GM21381 (cell line): ENCODE data around the gene PAPOLA.
"Not testable (repeated sequence)": the region's sequence is repeated elsewhere in the genome, so short reads cannot be mapped to it uniquely, and the experiment has no call there.

Experiments used
- ATAC-seq: cut with Tn5 transposase; IDR thresholded peaks from one replicate; pipeline ENCODE4 v1.9.1; 2021; ENCODE audit warnings: mild to moderate bottlenecking, moderate library complexity; ENCODE audit not compliant: unreplicated experiment

PAPOLA gene

GRCh38 chr14:96502621-96503305 lies 581 bp downstream of the PAPOLA start:
- peak; percentile 39 for ATAC-seq

GRCh38 chr14:96503306-96503679 lies 1.1 kb downstream of the PAPOLA start:
- ATAC-seq: no peak

GRCh38 chr14:96504353-96504752 lies 2.2 kb downstream of the PAPOLA start:
- ATAC-seq: not testable (repeated sequence)

- ATAC-seq: no peak
These were observed 5.5 kb downstream of the PAPOLA start for GRCh38 chr14:96507723-96508122.

GRCh38 chr14:96508900-96509299 lies 6.7 kb downstream of the PAPOLA start:
- ATAC-seq: no peak

- no peak for ATAC-seq
These were observed 7.4 kb downstream of the PAPOLA start for GRCh38 chr14:96509457-96510090.

GRCh38 chr14:96511146-96511545 lies 9.0 kb downstream of the PAPOLA start:
- no peak for ATAC-seq

GRCh38 chr14:96511667-96512066 lies 9.5 kb downstream of the PAPOLA start:
- ATAC-seq: no peak

- ATAC-seq: no peak
These were observed 9.9 kb downstream of the PAPOLA start for GRCh38 chr14:96512122-96512521.

- ATAC-seq: no peak
These were observed 10.6 kb downstream of the PAPOLA start for GRCh38 chr14:96512602-96513397.

GRCh38 chr14:96514694-96515093 lies 12.5 kb downstream of the PAPOLA start:
- no peak for ATAC-seq

GRCh38 chr14:96515731-96516130 lies 13.5 kb downstream of the PAPOLA start:
- ATAC-seq: no peak

- no peak for ATAC-seq
These were observed 14.2 kb downstream of the PAPOLA start for GRCh38 chr14:96516351-96516750.

- ATAC-seq: no peak
These were observed 17.8 kb downstream of the PAPOLA start for GRCh38 chr14:96519970-96520369.

- ATAC-seq: no peak
These were observed 23.3 kb downstream of the PAPOLA start for GRCh38 chr14:96525452-96525851.

GRCh38 chr14:96532632-96533031 lies 30.4 kb downstream of the PAPOLA start:
- ATAC-seq: no peak

GRCh38 chr14:96536807-96537206 lies 34.6 kb downstream of the PAPOLA start:
- ATAC-seq: no peak

- ATAC-seq: no peak
These were observed 36.2 kb downstream of the PAPOLA start for GRCh38 chr14:96538097-96538989.

- no peak for ATAC-seq
These were observed 36.8 kb downstream of the PAPOLA start for GRCh38 chr14:96538990-96539317.

- ATAC-seq: no peak
These were observed 52.2 kb downstream of the PAPOLA start for GRCh38 chr14:96554315-96554910.

- ATAC-seq: no peak
These were observed 57.4 kb downstream of the PAPOLA start for GRCh38 chr14:96559571-96559970.
